HG03342 (cell line): Measurements from ENCODE around the gene SRMS.

ENCODE experiments used
- ATAC-seq: cut with Tn5 transposase; IDR thresholded peaks from one replicate; pipeline ENCODE4 v1.9.1; 2021; ENCODE audit warnings: mild to moderate bottlenecking, moderate library complexity; ENCODE audit not compliant: unreplicated experiment

Gene SRMS

GRCh38 chr20:63553933-63554290 is 6.4 kb upstream of the SRMS start, which contains the start of gene FNDC11:
FNDC11 (plus strand) TSS chr20:63554159; CDS start chr20:63555664, 1,505 bp downstream.
- ATAC-seq: peak; percentile 24

- peak; percentile 38 for ATAC-seq
Observed at GRCh38 chr20:63553251-63553932, 5.8 kb upstream of the SRMS start.

GRCh38 chr20:63552481-63553249 is 5.1 kb upstream of the SRMS start:
- ATAC-seq: peak; percentile 31

- no peak for ATAC-seq
Observed at GRCh38 chr20:63551068-63551467, 3.5 kb upstream of the SRMS start.

GRCh38 chr20:63549679-63550282 is 2.2 kb upstream of the SRMS start:
- no peak for ATAC-seq

- ATAC-seq: no peak
Observed at GRCh38 chr20:63549019-63549418, 1.5 kb upstream of the SRMS start.

GRCh38 chr20:63548542-63548941 is 993 bp upstream of the SRMS start:
- ATAC-seq: no peak

GRCh38 chr20:63546956-63547724 is 409 bp downstream of the SRMS start:
- ATAC-seq: no peak

GRCh38 chr20:63546256-63546955 is 1.1 kb downstream of the SRMS start:
- no peak for ATAC-seq

- ATAC-seq: no peak
Observed at GRCh38 chr20:63545814-63546213, 1.7 kb downstream of the SRMS start.

- ATAC-seq: no peak
Observed at GRCh38 chr20:63544958-63545516, 2.5 kb downstream of the SRMS start.

- ATAC-seq: no peak
Observed at GRCh38 chr20:63544241-63544957, 3.1 kb downstream of the SRMS start.

GRCh38 chr20:63543733-63544132 is 3.8 kb downstream of the SRMS start:
- ATAC-seq: no peak

- ATAC-seq: no peak
Observed at GRCh38 chr20:63543131-63543530, 4.4 kb downstream of the SRMS start.

GRCh38 chr20:63542696-63543095 is 4.9 kb downstream of the SRMS start:
- no peak for ATAC-seq

GRCh38 chr20:63542031-63542559 is 5.5 kb downstream of the SRMS start:
- ATAC-seq: no peak

- no peak for ATAC-seq
Observed at GRCh38 chr20:63541371-63541770, 6.2 kb downstream of the SRMS start.

- no peak for ATAC-seq
Observed at GRCh38 chr20:63540417-63541186, 6.9 kb downstream of the SRMS start.
